CD4-positive, CD25-positive, alpha-beta regulatory T cell (primary cell): ENCODE results near the gene SPAG8. TPM values are rescaled to one million over a fixed set of nuclear protein-coding genes. Genes with fewer than 3 reads are reported as not detected.
A peak's percentile ranks its signal among the peaks of the same experiment; 100 is the strongest.

Experiments
- ATAC-seq, 2 donors: fragments of 150-1000 bp; cut with Tn5 transposase; one replicate each; pipeline ENCODE4 v1.10.0; 2021; ENCODE audit warnings: low read depth in 2 of 2, moderate number of reproducible peaks in 2 of 2, moderate library complexity in 1 of 2
- DNase-seq, 3 donors: peaks; one replicate each; pipeline versions ENCODE4 v3.0.0 to v3.0.0-alpha.2; 2012 to 2022; ENCODE audit warnings: mixed read lengths in 1 of 3
- H3K27ac ChIP-seq: one replicate; pipeline ENCODE4 v1.7.0; 2013; ENCODE audit warnings: mild to moderate bottlenecking, low read length; ENCODE audit not compliant: insufficient read depth, poor library complexity, severe bottlenecking
- H3K27me3 ChIP-seq: one replicate; pipeline ENCODE4 v1.7.0; 2013; ENCODE audit warnings: low read length; ENCODE audit not compliant: control insufficient read depth, insufficient read depth
- H3K36me3 ChIP-seq: one replicate; pipeline ENCODE4 v1.7.0; 2013; ENCODE audit warnings: mild to moderate bottlenecking, low read length, moderate library complexity; ENCODE audit not compliant: control insufficient read depth, insufficient read depth
- H3K4me1 ChIP-seq: 2 replicates; pipeline ENCODE4 v1.7.0; 2013; ENCODE audit warnings: mild to moderate bottlenecking, low read length; ENCODE audit not compliant: insufficient read depth, control insufficient read depth, poor library complexity, severe bottlenecking
- H3K4me3 ChIP-seq: one replicate; pipeline ENCODE4 v1.7.0; 2013; ENCODE audit warnings: low read depth, mild to moderate bottlenecking, low read length, moderate library complexity
- H3K9me3 ChIP-seq, 2 experiments: 1 replicate in 1 of 2; 2 replicates in 1 of 2; pipeline ENCODE4 v1.7.0; 2013; ENCODE audit warnings: low read length in 2 of 2, mild to moderate bottlenecking in 1 of 2, moderate library complexity in 1 of 2; ENCODE audit not compliant: control insufficient read depth in 2 of 2
- H3K27ac Mint-ChIP-seq, 3 donors: one replicate each; pipeline ENCODE4 v1.8.0; 2020 to 2022; ENCODE audit warnings: mild to moderate bottlenecking in 3 of 3, mixed read lengths in 3 of 3, moderate library complexity in 2 of 3
- H3K27me3 Mint-ChIP-seq: one replicate; pipeline ENCODE4 v1.8.0; 2022; ENCODE audit warnings: mild to moderate bottlenecking, mixed read lengths
- H3K36me3 Mint-ChIP-seq: one replicate; pipeline ENCODE4 v1.8.0; 2020; ENCODE audit warnings: mixed read lengths
- H3K4me1 Mint-ChIP-seq, 4 donors: one replicate each; pipeline ENCODE4 v1.8.0; 2020 to 2022; ENCODE audit warnings: mixed read lengths in 4 of 4, mild to moderate bottlenecking in 1 of 4
- H3K4me3 Mint-ChIP-seq, 4 donors: one replicate each; pipeline ENCODE4 v1.8.0; 2020 to 2022; ENCODE audit warnings: mild to moderate bottlenecking in 4 of 4, mixed read lengths in 4 of 4, moderate library complexity in 3 of 4
- H3K9me3 Mint-ChIP-seq, 7 donors: one replicate each; pipeline ENCODE4 v1.8.0; 2020 to 2022; ENCODE audit warnings: mixed read lengths in 7 of 7, mild to moderate bottlenecking in 3 of 7, moderate library complexity in 2 of 7
- polyA plus RNA-seq, 4 donors: library from polyadenylated mRNA; unstranded; fragments of 300-500 nt; fragmentation: Illumina TruSeq; gene quantifications; one replicate each; pipeline ENCODE4 v1.2.3, GENCODE V29; 2021
- total RNA-seq: library from RNA; stranded (reverse); gene quantifications from one replicate; pipeline ENCODE4 v1.2.3, GENCODE V29; 2022

SPAG8 gene
- total and polyA plus RNA-seq, 5 donors from 2014 or later = 0.75 to 1.3 (median 0.92) TPM; not detected in 1

- Mint-ChIP-seq H3K4me3 (no peak overlapping the region), H3K27me3 (no peaks in the 10 kb centered on the region), H3K27ac (no peak overlapping the region), H3K9me3 (no peaks in the 10 kb centered on the region), H3K36me3 (peaks cover 7% of the 10 kb centered on the region), H3K4me1 (peaks cover 30 to 53% (median 45%) of the 10 kb centered on the region in 4 donors)
- no peak for ATAC-seq
- no peaks in the 10 kb centered on the region for H3K27me3 ChIP-seq
- H3K27ac ChIP-seq = no peak overlapping the region
- no peak overlapping the region for H3K4me3 ChIP-seq
- peaks cover 6% of the 10 kb centered on the region for H3K4me1 ChIP-seq
- no peak for DNase-seq
- no peaks in the 10 kb centered on the region for H3K9me3 ChIP-seq
- H3K36me3 ChIP-seq = peaks cover 6% of the 10 kb centered on the region
Measured at GRCh38 chr9:35763181-35763580, 48.9 kb downstream of the SPAG8 start.

GRCh38 chr9:35760651-35761050 lies 51.4 kb downstream of the SPAG8 start:
- Mint-ChIP-seq H3K27ac (peak overlapping the region in 1 of 3 donors; percentile 42), H3K9me3 (no peaks in the 10 kb centered on the region), H3K4me1 (peaks cover 15 to 61% (median 54%) of the 10 kb centered on the region in 4 donors), H3K4me3 (peak overlapping the region in 1 of 4 donors; percentile 21), H3K27me3 (no peaks in the 10 kb centered on the region), H3K36me3 (peaks cover 11% of the 10 kb centered on the region)
- H3K36me3 ChIP-seq = peaks cover 6% of the 10 kb centered on the region
- H3K27me3 ChIP-seq = no peaks in the 10 kb centered on the region
- no peak overlapping the region for H3K27ac ChIP-seq
- H3K4me1 ChIP-seq = peaks cover 24% of the 10 kb centered on the region
- DNase-seq (no peak), ATAC-seq (no peak)
- H3K4me3 ChIP-seq = no peak overlapping the region
- H3K9me3 ChIP-seq = no peaks in the 10 kb centered on the region

GRCh38 chr9:35759795-35760194 lies 52.3 kb downstream of the SPAG8 start:
- no peaks in the 10 kb centered on the region for H3K27me3 Mint-ChIP-seq
- ATAC-seq (no peak), DNase-seq (no peak)
- Histone ChIP-seq H3K4me3 (no peak overlapping the region), H3K27me3 (no peaks in the 10 kb centered on the region), H3K27ac (no peak overlapping the region), H3K36me3 (peaks cover 6% of the 10 kb centered on the region), H3K9me3 (no peaks in the 10 kb centered on the region), H3K4me1 (peaks cover 24% of the 10 kb centered on the region)
- H3K4me1 Mint-ChIP-seq = peaks cover 15 to 63% (median 55%) of the 10 kb centered on the region in 4 donors
- H3K27ac Mint-ChIP-seq = no peak overlapping the region
- H3K36me3 Mint-ChIP-seq = peaks cover 11% of the 10 kb centered on the region
- peak overlapping the region; percentile 4 to 87 (median 40) for H3K4me3 Mint-ChIP-seq
- no peaks in the 10 kb centered on the region for H3K9me3 Mint-ChIP-seq

Other genes with a start within 250 kb of the SPAG8 start
- gene TESK1, start 207.0 kb downstream of the SPAG8 start, total RNA-seq = 24.5 TPM
- gene TESK1, start 207.0 kb downstream of the SPAG8 start, polyA plus RNA-seq = 1 to 10 TPM; 3.9 to 5.7 (median 4.5) TPM
- gene CD72, start 193.8 kb downstream of the SPAG8 start, total RNA-seq = 7.9 TPM
- 1 to 10 TPM; 1.0 to 4.0 (median 1.9) TPM for gene CD72, start 193.8 kb downstream of the SPAG8 start, polyA plus RNA-seq
- 76.9 TPM for gene SIT1, start 161.3 kb downstream of the SPAG8 start, total RNA-seq
- gene SIT1, start 161.3 kb downstream of the SPAG8 start, polyA plus RNA-seq = 100 to 1,000 TPM; 239 to 346 (median 308) TPM
- gene RMRP, start 154.2 kb downstream of the SPAG8 start, total RNA-seq = 6,542 TPM
- gene RMRP, start 154.2 kb downstream of the SPAG8 start, polyA plus RNA-seq = not detected
- 31.2 TPM for gene CCDC107, start 154.0 kb downstream of the SPAG8 start, total RNA-seq
- 10 to 100 TPM; 65.8 to 83.2 (median 71.7) TPM for gene CCDC107, start 154.0 kb downstream of the SPAG8 start, polyA plus RNA-seq
- 0.84 TPM for gene ARHGEF39, start 147.1 kb downstream of the SPAG8 start, total RNA-seq
- under 1 TPM; 0.36 to 0.66 (median 0.44) TPM for gene ARHGEF39, start 147.1 kb downstream of the SPAG8 start, polyA plus RNA-seq
- not detected for gene CA9, start 138.3 kb downstream of the SPAG8 start, total RNA-seq
- gene CA9, start 138.3 kb downstream of the SPAG8 start, polyA plus RNA-seq = under 1 TPM in 1 of 4 donors, not detected in 3; 0.48 TPM
- gene TPM2, start 122.3 kb downstream of the SPAG8 start, total RNA-seq = 38.8 TPM
- gene TPM2, start 122.3 kb downstream of the SPAG8 start, polyA plus RNA-seq = not detected
- gene TLN1, start 80.1 kb downstream of the SPAG8 start, total RNA-seq = 277 TPM
- gene TLN1, start 80.1 kb downstream of the SPAG8 start, polyA plus RNA-seq = 10 to 100 TPM; 33.7 to 36.2 (median 35.9) TPM
- 14.6 TPM for gene CREB3, start 79.6 kb downstream of the SPAG8 start, total RNA-seq
- gene CREB3, start 79.6 kb downstream of the SPAG8 start, polyA plus RNA-seq = 10 to 100 TPM; 33.4 to 36.4 (median 34.6) TPM
- 47.9 TPM for gene GBA2, start 63.0 kb downstream of the SPAG8 start, total RNA-seq
- gene GBA2, start 63.0 kb downstream of the SPAG8 start, polyA plus RNA-seq = 10 to 100 TPM; 18.7 to 27.1 (median 21.2) TPM
- 22.8 TPM for gene RGP1, start 63.0 kb downstream of the SPAG8 start, total RNA-seq
- 10 to 100 TPM in 1 of 4 donors, 1 to 10 TPM in 3; 4.6 to 10.2 (median 7.0) TPM for gene RGP1, start 63.0 kb downstream of the SPAG8 start, polyA plus RNA-seq
- not detected for gene MSMP, start 58.0 kb downstream of the SPAG8 start, total RNA-seq
- under 1 TPM in 1 of 4 donors, not detected in 3; 0.69 TPM for gene MSMP, start 58.0 kb downstream of the SPAG8 start, polyA plus RNA-seq
- 7.7 TPM for gene NPR2, start 20.7 kb downstream of the SPAG8 start, total RNA-seq
- 1 to 10 TPM in 2 of 4 donors, under 1 TPM in 1, not detected in 1; 0.46 to 1.9 (median 1.5) TPM for gene NPR2, start 20.7 kb downstream of the SPAG8 start, polyA plus RNA-seq
- 21.7 TPM for gene HINT2, start 2.8 kb upstream of the SPAG8 start, total RNA-seq
- gene HINT2, start 2.8 kb upstream of the SPAG8 start, polyA plus RNA-seq = 100 to 1,000 TPM in 2 of 4 donors, 10 to 100 TPM in 2; 70.5 to 105 (median 90.6) TPM
- gene FAM221B, start 16.5 kb upstream of the SPAG8 start, total RNA-seq = not detected
- under 1 TPM in 1 of 4 donors, not detected in 3; 0.03 TPM for gene FAM221B, start 16.5 kb upstream of the SPAG8 start, polyA plus RNA-seq
- gene TMEM8B, start 17.0 kb upstream of the SPAG8 start, total RNA-seq = 3.3 TPM
- 1 to 10 TPM in 3 of 4 donors, under 1 TPM in 1; 0.21 to 1.5 (median 1.3) TPM for gene TMEM8B, start 17.0 kb upstream of the SPAG8 start, polyA plus RNA-seq
- gene OR13J1, start 58.1 kb upstream of the SPAG8 start, total RNA-seq = not detected
- gene OR13J1, start 58.1 kb upstream of the SPAG8 start, polyA plus RNA-seq = not detected
- gene HRCT1, start 93.9 kb upstream of the SPAG8 start, total RNA-seq = not detected
- not detected for gene HRCT1, start 93.9 kb upstream of the SPAG8 start, polyA plus RNA-seq
- not detected for gene SPAAR, start 97.2 kb upstream of the SPAG8 start, total RNA-seq
- not detected for gene SPAAR, start 97.2 kb upstream of the SPAG8 start, polyA plus RNA-seq
- not detected for gene OR2S2, start 145.9 kb upstream of the SPAG8 start, total RNA-seq
- not detected for gene OR2S2, start 145.9 kb upstream of the SPAG8 start, polyA plus RNA-seq
- 6.5 TPM for gene RECK, start 224.7 kb upstream of the SPAG8 start, total RNA-seq
- 10 to 100 TPM in 2 of 4 donors, 1 to 10 TPM in 2; 5.5 to 12.6 (median 8.7) TPM for gene RECK, start 224.7 kb upstream of the SPAG8 start, polyA plus RNA-seq